ENCODE data around the gene ZNF417. TPM values are rescaled to one million over a fixed set of nuclear protein-coding genes. Genes with fewer than 3 reads are reported as not detected.

The ZNF417 gene
- total and polyA plus RNA-seq, 2 donors (not counting 1 experiment from before 2014, with no cell fraction given), result 8.9 to 52.6 TPM

- POLR2A ChIA-PET, result interaction anchor here (0.8 to 1.6 kb wide), 2 partner anchors 10 to 485 kb away, joined by 3 to 4 read pairs; no protein-coding TSS in a partner anchor
- CTCF ChIA-PET, result interaction anchor here (1.2 kb wide), 1 partner anchor 18 kb away, joined by 4 read pairs; the partner anchor contains the start of gene ZNF417
- peak within 1 kb of the TSS; percentile 99 for H2AFZ ChIP-seq (ENCODE audit: insufficient read depth, low read depth, low read length, poor library complexity, severe bottlenecking)
- peak within 1 kb of the TSS; percentile 92 for H3K9ac ChIP-seq (ENCODE audit: low read length)
- peak within 1 kb of the TSS; percentile 95 for H3K4me2 ChIP-seq (replicated peaks; ENCODE audit: low read depth, low read length, poor library complexity, severe bottlenecking)
- H3K27me3 ChIP-seq (replicated peaks in 1 of 4; ENCODE audit: control extremely low read depth in 1 of 4, control insufficient read depth in 3 of 4, insufficient read depth in 4 of 4, low read length in 3 of 4), result no peaks in the 10 kb centered on the region
- intact Hi-C loops (cut with micrococcal nuclease), result loop anchor here (1.0 kb wide), 3 partner anchors 12 to 46 kb away; partner anchors contain the start of genes ZNF256, ZNF417 and ZNF814
- WGBS (ENCODE audit: insufficient coverage), result 10% methylated on average over 51 of the region's 54 CpGs
- peak within 1 kb of the TSS; percentile 27 to 83 (median 77) for H3K4me3 ChIP-seq (ENCODE audit: control extremely low read depth in 1 of 5, extremely low read depth in 1 of 5, insufficient read depth in 1 of 5, low read depth in 2 of 5, low read length in 4 of 5)
- H3K79me2 ChIP-seq (ENCODE audit: control insufficient read depth, insufficient read depth, low read length), result peaks cover 47% of the 10 kb centered on the region
- Mint-ChIP-seq H3K4me3 (peak within 1 kb of the TSS; percentile 94), H3K4me1 (peaks cover 17% of the 10 kb centered on the region), H3K9me3 (ENCODE audit: insufficient read depth) (peaks cover 14% of the 10 kb centered on the region), H3K27ac (peak within 1 kb of the TSS; percentile 92), H3K27me3 (no peaks in the 10 kb centered on the region)
- DNase-seq (peak; percentile 81), ATAC-seq (ENCODE audit: low read depth) (peak; percentile 99)
- H3K9me3 ChIP-seq (ENCODE audit: control extremely low read depth in 1 of 3, control insufficient read depth in 2 of 3, insufficient read depth in 1 of 3, low read length in 2 of 3), result peaks cover 0 to 70% (median 4%) of the 10 kb centered on the region in 3 donors
- no peaks in the 10 kb centered on the region for H4K20me1 ChIP-seq (ENCODE audit: control insufficient read depth, insufficient read depth, low read length, poor library complexity, severe bottlenecking)
- H3K36me3 ChIP-seq (replicated peaks in 1 of 2; ENCODE audit: control extremely low read depth in 1 of 2, control insufficient read depth in 1 of 2, extremely low read depth in 1 of 2, insufficient read depth in 2 of 2, low read length in 1 of 2), result peaks cover 1 to 7% of the 10 kb centered on the region in 2 experiments
- H3K27ac ChIP-seq (ENCODE audit: low read length in 2 of 2), result peak within 1 kb of the TSS; percentile 74 to 87
- TF ChIP-seq EZH2 (IDR thresholded peaks at IDR 0.05; ENCODE audit: borderline replicate concordance, insufficient read depth, low read depth, low read length, poor library complexity, severe bottlenecking) (no peak), CTCF (IDR thresholded peaks at IDR 0.05) (no peak)
- H3K4me1 ChIP-seq (ENCODE audit: control insufficient read depth in 2 of 2, insufficient read depth in 2 of 2, low read length in 2 of 2), result peaks cover 8 to 14% of the 10 kb centered on the region in 2 donors
Measured at GRCh38 chr19:57934820-57935665, 18.7 kb upstream of the ZNF417 start, which contains the start of gene ZNF418. Gene ZNF418, minus strand, starts transcription at chr19:57935402. Its CDS starts 1,580 bp downstream, at chr19:57933822.

GRCh38 chr19:57927587-57927986, 11.2 kb upstream of the ZNF417 start:
- Histone ChIP-seq H3K9me3 (ENCODE audit: control extremely low read depth in 1 of 3, control insufficient read depth in 2 of 3, insufficient read depth in 1 of 3, low read length in 2 of 3) (peaks cover 13 to 51% (median 34%) of the 10 kb centered on the region in 3 donors), H3K27ac (ENCODE audit: low read length in 2 of 2) (no peak overlapping the region), H3K4me3 (ENCODE audit: control extremely low read depth in 1 of 5, extremely low read depth in 1 of 5, insufficient read depth in 1 of 5, low read depth in 2 of 5, low read length in 4 of 5) (no peak overlapping the region), H4K20me1 (ENCODE audit: control insufficient read depth, insufficient read depth, low read length, poor library complexity, severe bottlenecking) (no peaks in the 10 kb centered on the region), H3K36me3 (replicated peaks in 1 of 2; ENCODE audit: control extremely low read depth in 1 of 2, control insufficient read depth in 1 of 2, extremely low read depth in 1 of 2, insufficient read depth in 2 of 2, low read length in 1 of 2) (peaks cover 10 to 39% of the 10 kb centered on the region in 2 experiments), H3K4me1 (ENCODE audit: control insufficient read depth in 2 of 2, insufficient read depth in 2 of 2, low read length in 2 of 2) (no peaks in the 10 kb centered on the region), H2AFZ (ENCODE audit: insufficient read depth, low read depth, low read length, poor library complexity, severe bottlenecking) (no peak overlapping the region), H3K9ac (ENCODE audit: low read length) (no peak overlapping the region), H3K27me3 (replicated peaks in 1 of 4; ENCODE audit: control extremely low read depth in 1 of 4, control insufficient read depth in 3 of 4, insufficient read depth in 4 of 4, low read length in 3 of 4) (no peaks in the 10 kb centered on the region), H3K4me2 (replicated peaks; ENCODE audit: low read depth, low read length, poor library complexity, severe bottlenecking) (no peak overlapping the region), H3K79me2 (ENCODE audit: control insufficient read depth, insufficient read depth, low read length) (peaks cover 31% of the 10 kb centered on the region)
- ATAC-seq (ENCODE audit: low read depth), result no peak
- ChIA-PET CTCF (no interaction called here), POLR2A (no interaction called here)
- no peak for TF ChIP-seq EZH2 (IDR thresholded peaks at IDR 0.05; ENCODE audit: borderline replicate concordance, insufficient read depth, low read depth, low read length, poor library complexity, severe bottlenecking)
- no peak for TF ChIP-seq CTCF (IDR thresholded peaks at IDR 0.05)
- Mint-ChIP-seq H3K9me3 (ENCODE audit: insufficient read depth) (peaks cover 13% of the 10 kb centered on the region), H3K27ac (no peak overlapping the region), H3K4me3 (no peak overlapping the region), H3K4me1 (no peaks in the 10 kb centered on the region), H3K27me3 (no peaks in the 10 kb centered on the region)
- 90% methylated on average over 4 of the region's 4 CpGs for whole genome bisulfite sequencing (ENCODE audit: insufficient coverage)
- no peak for DNase-seq
- intact Hi-C loops (cut with micrococcal nuclease), result no loop called here
